HCT116 (cell line): Measurements from ENCODE around the gene SSNA1. TPM values are rescaled to one million over a fixed set of nuclear protein-coding genes. Genes with fewer than 3 reads are reported as not detected.

Experiments used
- ATAC-seq: fragments of 200-7000 bp; cut with Tn5 transposase; 2 replicates; pipeline ENCODE4 v1.9.1; 2020; ENCODE audit warnings: mild to moderate bottlenecking, moderate library complexity
- BruUV-seq: library from RNA; stranded (reverse); fragments of 400-500 nt; replicated peaks from 2 replicates; lab custom pipeline; 2021; lab: Mats Ljungman, UMichigan
- CTCF ChIA-PET: fragments of 300-600 bp; sonication (Branson Sonifier 250); formaldehyde crosslinking; loops from one replicate; lab custom pipeline; 2021; ENCODE audit warnings: antibody characterized with exemption; lab: Charles Lee
- POLR2A ChIA-PET: fragments of 300-600, 350-600 bp; sonication (Branson Sonifier 250); formaldehyde crosslinking; loops from one replicate; lab custom pipeline; 2021; ENCODE audit warnings: antibody characterized with exemption; lab: Charles Lee
- RAD21 ChIA-PET, 2 experiments: fragments of 300-600 bp; sonication (Branson Sonifier 250); formaldehyde crosslinking; loops; one replicate each; lab custom pipeline; 2023; ENCODE audit warnings: low total read pairs in 2 of 2; ENCODE audit not compliant: uncharacterized antibody in 2 of 2, unreplicated experiment in 2 of 2, low non-redundant PET in 1 of 2; lab: Charles Lee
- DNase-seq: peaks from one replicate; pipeline ENCODE4 v3.0.0-alpha.2; 2010; ENCODE audit warnings: low read depth, low spot score
- H2AFZ ChIP-seq: fragments of 200-600 bp; shearing (Covaris generic), sonication (generic); 2 replicates; pipeline ENCODE4 v1.6.1; 2017; ENCODE audit warnings: low read depth, mixed run types, mixed read lengths, antibody characterized with exemption, low read length; ENCODE audit not compliant: poor library complexity, severe bottlenecking
- H3K27ac ChIP-seq: 2 replicates; pipeline ENCODE4 v1.5.1; 2012; ENCODE audit warnings: low read depth, low read length
- H3K27me3 ChIP-seq: fragments of 200-600 bp; sonication (generic); 2 replicates; pipeline ENCODE4 v1.6.1; 2016; ENCODE audit warnings: mixed run types, low read length, mixed read lengths; ENCODE audit not compliant: insufficient read depth
- H3K36me3 ChIP-seq, 2 experiments: fragments of 200-500 bp in 1 of 2; fragments of 200-600 bp in 1 of 2; sonication (Bioruptor generic) in 1 of 2; sonication (generic) in 1 of 2; 2 replicates each; pipeline versions ENCODE4 v1.5.1 to v1.6.1; 2014 to 2016; ENCODE audit warnings: low read length in 2 of 2, inconsistent platforms in 1 of 2, mixed read lengths in 1 of 2, mixed run types in 1 of 2; ENCODE audit not compliant: insufficient read depth in 2 of 2, control insufficient read depth in 1 of 2
- H3K4me1 ChIP-seq, 2 experiments: fragments of 200-600 bp in 1 of 2; sonication (generic) in 1 of 2; 2 replicates each; pipeline versions ENCODE4 v1.5.1 to v1.6.1; 2012 to 2017; ENCODE audit warnings: low read length in 2 of 2, inconsistent platforms in 1 of 2, mild to moderate bottlenecking in 1 of 2, mixed read lengths in 1 of 2, mixed run types in 1 of 2, moderate library complexity in 1 of 2; ENCODE audit not compliant: insufficient read depth in 2 of 2, control insufficient read depth in 1 of 2
- H3K4me2 ChIP-seq: fragments of 200-600 bp; sonication (generic); 2 replicates; pipeline ENCODE4 v1.6.1; 2017; ENCODE audit warnings: mixed run types, low read length, mixed read lengths
- H3K4me3 ChIP-seq, 2 experiments: fragments of 200-600 bp in 1 of 2; sonication (generic) in 1 of 2; replicated peaks in 1 of 2; 2 replicates each; pipeline ENCODE4 v1.5.1; 2011 to 2016; ENCODE audit warnings: low read length in 2 of 2, control low read depth in 1 of 2, low read depth in 1 of 2, mild to moderate bottlenecking in 1 of 2, mixed read lengths in 1 of 2, mixed run types in 1 of 2
- H3K79me2 ChIP-seq: fragments of 200-600 bp; sonication (generic); 2 replicates; pipeline ENCODE4 v1.6.1; 2017; ENCODE audit warnings: mild to moderate bottlenecking, mixed run types, low read length, moderate library complexity, mixed read lengths; ENCODE audit not compliant: insufficient read depth
- H3K9ac ChIP-seq: fragments of 200-600 bp; sonication (generic); 2 replicates; pipeline ENCODE4 v1.6.1; 2016; ENCODE audit warnings: low read length, mixed read lengths
- H3K9me2 ChIP-seq: fragments of 200-600 bp; sonication (generic), shearing (Covaris generic); 2 replicates; pipeline ENCODE4 v1.6.1; 2017; ENCODE audit warnings: mixed run types, mild to moderate bottlenecking, moderate library complexity; ENCODE audit not compliant: insufficient read depth
- H3K9me3 ChIP-seq, 2 experiments: fragments of 200-500 bp in 1 of 2; fragments of 200-600 bp in 1 of 2; sonication (Bioruptor generic) in 1 of 2; sonication (generic) in 1 of 2; 2 replicates each; pipeline ENCODE4 v1.6.1; 2014 to 2017; ENCODE audit warnings: low read length in 2 of 2, mixed read lengths in 2 of 2, inconsistent platforms in 1 of 2, low read depth in 1 of 2, mild to moderate bottlenecking in 1 of 2, mixed run types in 1 of 2, moderate library complexity in 1 of 2; ENCODE audit not compliant: control insufficient read depth in 1 of 2, insufficient read depth in 1 of 2
- H4K20me1 ChIP-seq: fragments of 200-600 bp; sonication (generic), shearing (Covaris generic); 2 replicates; pipeline ENCODE4 v1.6.1; 2017; ENCODE audit warnings: mixed run types, mild to moderate bottlenecking, moderate library complexity; ENCODE audit not compliant: insufficient read depth
- CTCF ChIP-seq, 3 experiments: fragments of 200-600 bp in 1 of 3; sonication (generic) in 1 of 3; IDR thresholded peaks in 2 of 3; conservative IDR thresholded peaks in 1 of 3; 2 replicates each; pipeline ENCODE4 v1.5.1; 2012 to 2017; ENCODE audit warnings: low read depth in 2 of 3, low read length in 2 of 3, antibody characterized with exemption in 1 of 3, borderline replicate concordance in 1 of 3, control low read depth in 1 of 3, mild to moderate bottlenecking in 1 of 3, mixed read lengths in 1 of 3, mixed run types in 1 of 3, moderate library complexity in 1 of 3; ENCODE audit not compliant: insufficient read depth in 1 of 3
- POLR2AphosphoS5 ChIP-seq: IDR thresholded peaks from 2 replicates; pipeline ENCODE4 v1.6.1; 2011; ENCODE audit warnings: mild to moderate bottlenecking, low read depth, low read length, moderate library complexity
- RAD21 ChIP-seq: IDR thresholded peaks from 2 replicates; pipeline ENCODE4 v1.6.1; 2012; ENCODE audit warnings: low read depth, mild to moderate bottlenecking
- ZFX ChIP-seq: fragments of 450-650 bp; IDR thresholded peaks from 2 replicates; pipeline ENCODE4 v1.6.1; 2017
- intact Hi-C: fragments of 100-400 bp; cut with micrococcal nuclease; formaldehyde crosslinking; loops from 2 replicates; pipeline ENCODE4 v1.10.0; 2022
- total RNA-seq: library from RNA; stranded (reverse); gene quantifications from one replicate; pipeline ENCODE4 v1.2.1, GENCODE V29; 2021; ENCODE audit not compliant: unreplicated experiment

SSNA1 gene
- total RNA-seq, 1 experiment from 2014 or later = 84.7 TPM

GRCh38 chr9:137227054-137227852 is 38.8 kb downstream of the SSNA1 start, which contains the start of gene RNF224:
RNF224 (plus strand) TSS chr9:137227502; CDS start chr9:137228336, 834 bp downstream.
- TF ChIP-seq ZFX = no peak
- peak in 2 of 3 experiments; percentile 88 to 93; a peak in 4 of 6 replicates for TF ChIP-seq CTCF (IDR thresholded peaks at IDR 0.05 in 2 of 3, conservative IDR thresholded peaks at IDR 0.05 in 1 of 3; ENCODE audit: borderline replicate concordance in 1 of 3, insufficient read depth in 1 of 3, low read depth in 2 of 3, low read length in 2 of 3)
- peak; percentile 72 for TF ChIP-seq POLR2AphosphoS5
- no peak for TF ChIP-seq RAD21
- Histone ChIP-seq H2AFZ (no peak within 1 kb of the TSS), H3K4me3 (peak within 1 kb of the TSS; percentile 14 to 48), H3K27me3 (no peaks in the 10 kb centered on the region), H3K9me3 (no peaks in the 10 kb centered on the region), H3K9me2 (no peaks in the 10 kb centered on the region), H3K9ac (peak within 1 kb of the TSS; percentile 97), H3K27ac (peak within 1 kb of the TSS; percentile 88), H3K79me2 (no peaks in the 10 kb centered on the region), H4K20me1 (no peaks in the 10 kb centered on the region), H3K4me1 (peaks cover 44 to 68% of the 10 kb centered on the region in 2 experiments), H3K4me2 (peak within 1 kb of the TSS; percentile 99), H3K36me3 (no peaks in the 10 kb centered on the region)
- ChIA-PET POLR2A (interaction anchor here (0.7 to 2.5 kb wide), 8 partner anchors 9 to 104 kb away, joined by 3 to 16 read pairs (median 3); partner anchors contain the start of genes ANAPC2, SSNA1, TPRN and TUBB4B), RAD21 (interaction anchor here (0.6 to 1.9 kb wide), 11 partner anchors 12 to 181 kb away, joined by 3 to 9 read pairs (median 3); partner anchors contain the start of genes ANAPC2 (in 2 of the 2) and SSNA1 (in 2 of the 2)), CTCF (interaction anchor here (0.6 to 4.7 kb wide), 21 partner anchors 10 to 198 kb away, joined by 3 to 43 read pairs (median 5); partner anchors contain the start of genes ANAPC2, LRRC26, MAN1B1 and SAPCD2)
- DNase-seq = peak; percentile 71
- intact Hi-C loops = loop anchor here (1.0 to 10.0 kb wide), 4 partner anchors 40 to 442 kb away; partner anchors contain the start of genes ANAPC2, NPDC1 and SSNA1
- no TSS peak for BruUV-seq
- ATAC-seq = peak; percentile 61
